ENCODE results near the gene SHQ1. TPM values are rescaled to one million over a fixed set of nuclear protein-coding genes. Genes with fewer than 3 reads are reported as not detected.

Gene SHQ1
- total RNA-seq, 1 experiment from 2014 or later: 24.8 TPM

DNA sequence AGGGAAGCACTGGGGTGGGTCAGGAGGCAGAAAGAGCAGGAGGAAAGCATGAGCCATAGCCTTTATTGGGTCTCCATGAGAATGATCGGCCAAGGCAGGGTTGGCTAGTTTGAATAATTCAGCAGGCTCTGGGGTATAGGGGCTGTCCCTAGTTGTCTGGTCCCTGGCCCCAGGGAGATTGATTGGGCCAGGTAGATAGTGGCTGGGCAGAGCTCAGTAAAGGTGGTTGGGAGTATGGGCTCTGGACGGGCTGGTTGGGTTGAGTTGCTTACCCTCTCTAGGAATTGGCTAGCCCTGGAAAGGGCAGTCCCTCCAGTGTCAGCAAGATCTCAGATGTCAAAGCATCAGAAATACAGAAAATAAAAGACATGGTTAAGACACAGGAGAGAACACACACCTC, 148.1 kb downstream of the SHQ1 start:
- Histone ChIP-seq H3F3A (ENCODE audit: insufficient read depth, low read depth) (no peaks in the 10 kb centered on the region), H3K9me3 (ENCODE audit: insufficient read depth, low read depth) (no peaks in the 10 kb centered on the region), H3K9me2 (ENCODE audit: insufficient read depth) (no peaks in the 10 kb centered on the region), H3K79me2 (ENCODE audit: low read depth) (no peaks in the 10 kb centered on the region), H3K4me3 (no peak overlapping the region), H3K4me2 (no peak overlapping the region), H4K20me1 (ENCODE audit: insufficient read depth) (no peaks in the 10 kb centered on the region), H2AFZ (no peak overlapping the region), H3K36me3 (ENCODE audit: low read depth) (no peaks in the 10 kb centered on the region), H3K27me3 (ENCODE audit: insufficient read depth, low read depth) (no peaks in the 10 kb centered on the region), H3K4me1 (replicated peaks; ENCODE audit: insufficient read depth) (no peaks in the 10 kb centered on the region), H3K27ac (no peak overlapping the region)
- no TSS peak for BruUV-seq (replicated peaks)
- ChIA-PET POLR2A (ENCODE audit: unreplicated experiment) (no interaction called here), CTCF (no interaction called here)
- TF ChIP-seq, protein P1, sequence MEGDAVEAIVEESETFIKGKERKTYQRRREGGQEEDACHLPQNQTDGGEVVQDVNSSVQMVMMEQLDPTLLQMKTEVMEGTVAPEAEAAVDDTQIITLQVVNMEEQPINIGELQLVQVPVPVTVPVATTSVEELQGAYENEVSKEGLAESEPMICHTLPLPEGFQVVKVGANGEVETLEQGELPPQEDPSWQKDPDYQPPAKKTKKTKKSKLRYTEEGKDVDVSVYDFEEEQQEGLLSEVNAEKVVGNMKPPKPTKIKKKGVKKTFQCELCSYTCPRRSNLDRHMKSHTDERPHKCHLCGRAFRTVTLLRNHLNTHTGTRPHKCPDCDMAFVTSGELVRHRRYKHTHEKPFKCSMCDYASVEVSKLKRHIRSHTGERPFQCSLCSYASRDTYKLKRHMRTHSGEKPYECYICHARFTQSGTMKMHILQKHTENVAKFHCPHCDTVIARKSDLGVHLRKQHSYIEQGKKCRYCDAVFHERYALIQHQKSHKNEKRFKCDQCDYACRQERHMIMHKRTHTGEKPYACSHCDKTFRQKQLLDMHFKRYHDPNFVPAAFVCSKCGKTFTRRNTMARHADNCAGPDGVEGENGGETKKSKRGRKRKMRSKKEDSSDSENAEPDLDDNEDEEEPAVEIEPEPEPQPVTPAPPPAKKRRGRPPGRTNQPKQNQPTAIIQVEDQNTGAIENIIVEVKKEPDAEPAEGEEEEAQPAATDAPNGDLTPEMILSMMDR (conservative IDR thresholded peaks at IDR 0.05): no peak
- TF ChIP-seq EZH2 (IDR thresholded peaks at IDR 0.05; ENCODE audit: low read depth): no peak
- no peak for DNase-seq
- intact Hi-C loops (cut with micrococcal nuclease; ENCODE audit: unreplicated experiment): no loop called here

DNA sequence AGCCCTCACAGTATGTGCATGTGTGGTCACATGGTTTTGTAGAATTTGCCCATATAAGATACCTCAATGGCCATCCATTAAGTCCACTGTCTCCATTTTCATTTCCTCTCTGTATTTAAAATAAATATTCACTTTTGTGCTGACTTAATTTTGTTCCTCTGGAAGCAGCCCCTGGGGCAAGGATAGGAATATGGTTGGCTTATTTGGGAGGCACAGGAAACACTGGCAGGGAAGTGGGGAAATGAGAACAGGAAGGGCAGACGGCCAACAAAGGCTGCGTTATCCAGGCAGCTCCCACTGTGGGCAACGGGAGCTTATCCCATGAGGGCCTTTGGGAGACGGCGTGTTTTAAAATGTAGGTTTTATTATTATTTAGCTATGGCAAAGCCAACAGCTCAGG, 148.6 kb downstream of the SHQ1 start:
- no peaks in the 10 kb centered on the region for H3K9me3 ChIP-seq (ENCODE audit: insufficient read depth, low read depth)
- no peak for TF ChIP-seq EZH2 (IDR thresholded peaks at IDR 0.05; ENCODE audit: low read depth)
- TF ChIP-seq, protein P1 (conservative IDR thresholded peaks at IDR 0.05): no peak
- no peaks in the 10 kb centered on the region for H3F3A ChIP-seq (ENCODE audit: insufficient read depth, low read depth)
- no peak for DNase-seq
- intact Hi-C loops (cut with micrococcal nuclease; ENCODE audit: unreplicated experiment): no loop called here
- no peak overlapping the region for H3K4me3 ChIP-seq
- H3K4me2 ChIP-seq: no peak overlapping the region
- no peaks in the 10 kb centered on the region for H3K27me3 ChIP-seq (ENCODE audit: insufficient read depth, low read depth)
- no peak overlapping the region for H2AFZ ChIP-seq
- no TSS peak for BruUV-seq (replicated peaks)
- H4K20me1 ChIP-seq (ENCODE audit: insufficient read depth): no peaks in the 10 kb centered on the region
- no peak overlapping the region for H3K27ac ChIP-seq
- ChIA-PET CTCF (no interaction called here), POLR2A (ENCODE audit: unreplicated experiment) (no interaction called here)
- no peaks in the 10 kb centered on the region for H3K4me1 ChIP-seq (replicated peaks; ENCODE audit: insufficient read depth)
- H3K79me2 ChIP-seq (ENCODE audit: low read depth): no peaks in the 10 kb centered on the region
- H3K36me3 ChIP-seq (ENCODE audit: low read depth): no peaks in the 10 kb centered on the region
- H3K9me2 ChIP-seq (ENCODE audit: insufficient read depth): no peaks in the 10 kb centered on the region

Other genes starting within 250 kb of the SHQ1 start
- gene GXYLT2, start 39.6 kb upstream of the SHQ1 start, total RNA-seq (2021): 1.7 and 2.9 TPM in 2 replicates
- gene PPP4R2, start 148.4 kb upstream of the SHQ1 start, total RNA-seq (2021): 63.2 and 97.4 TPM in 2 replicates
- 5.5 and 5.6 TPM in 2 replicates for gene EBLN2, start 213.2 kb upstream of the SHQ1 start, total RNA-seq (2021)